NB4 (cell line): ENCODE measurements around the gene SHISA6.

Experiments
- DNase-seq: peaks from one replicate; pipeline ENCODE4 v3.0.0; 2010; ENCODE audit warnings: low read depth
- H3K4me3 ChIP-seq: one replicate; pipeline ENCODE4 v1.5.1; 2011; ENCODE audit warnings: mild to moderate bottlenecking, low read depth, low read length, moderate library complexity
- MYC ChIP-seq: IDR thresholded peaks from 2 replicates; pipeline ENCODE4 v1.6.1; 2011; ENCODE audit warnings: low read depth, low read length
- POLR2A ChIP-seq: IDR thresholded peaks from 2 replicates; pipeline ENCODE4 v1.6.1; 2011; ENCODE audit warnings: mild to moderate bottlenecking; ENCODE audit not compliant: insufficient read length; ENCODE audit errors: extremely low read depth
- TF ChIP-seq, protein P1 (sequence below): IDR thresholded peaks from 2 replicates; pipeline ENCODE4 v1.6.1; 2011; ENCODE audit warnings: low read depth, low read length
- TF ChIP-seq, protein P2 (sequence below): IDR thresholded peaks from one replicate; pipeline ENCODE4 v1.5.1; 2012; ENCODE audit warnings: low read depth, low read length

Gene SHISA6

DNA sequence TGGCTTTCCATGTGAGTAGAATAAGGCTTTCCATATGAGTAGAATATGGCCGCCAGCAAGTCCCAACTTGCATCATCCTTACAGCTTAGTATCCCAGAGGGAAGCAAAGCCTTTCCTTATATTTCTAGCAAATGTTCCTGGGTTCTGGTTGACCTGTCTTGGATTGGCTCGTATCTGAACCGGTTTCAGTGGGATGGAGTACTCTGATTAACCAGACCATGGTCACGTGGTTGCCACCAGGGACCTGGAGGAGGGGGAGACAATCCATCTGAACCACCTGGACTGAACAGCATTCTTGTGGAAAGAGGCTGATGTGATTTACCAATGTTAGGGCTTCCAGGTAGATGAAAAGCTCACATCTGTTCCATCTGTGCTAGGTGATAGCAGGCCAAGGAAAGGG, 89.0 kb downstream of the SHISA6 start:
- no peak overlapping the region for H3K4me3 ChIP-seq
- TF ChIP-seq, protein P1, sequence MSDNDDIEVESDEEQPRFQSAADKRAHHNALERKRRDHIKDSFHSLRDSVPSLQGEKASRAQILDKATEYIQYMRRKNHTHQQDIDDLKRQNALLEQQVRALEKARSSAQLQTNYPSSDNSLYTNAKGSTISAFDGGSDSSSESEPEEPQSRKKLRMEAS, result no peak
- TF ChIP-seq MYC, result no peak
- no peak for TF ChIP-seq POLR2A
- TF ChIP-seq, protein P2, sequence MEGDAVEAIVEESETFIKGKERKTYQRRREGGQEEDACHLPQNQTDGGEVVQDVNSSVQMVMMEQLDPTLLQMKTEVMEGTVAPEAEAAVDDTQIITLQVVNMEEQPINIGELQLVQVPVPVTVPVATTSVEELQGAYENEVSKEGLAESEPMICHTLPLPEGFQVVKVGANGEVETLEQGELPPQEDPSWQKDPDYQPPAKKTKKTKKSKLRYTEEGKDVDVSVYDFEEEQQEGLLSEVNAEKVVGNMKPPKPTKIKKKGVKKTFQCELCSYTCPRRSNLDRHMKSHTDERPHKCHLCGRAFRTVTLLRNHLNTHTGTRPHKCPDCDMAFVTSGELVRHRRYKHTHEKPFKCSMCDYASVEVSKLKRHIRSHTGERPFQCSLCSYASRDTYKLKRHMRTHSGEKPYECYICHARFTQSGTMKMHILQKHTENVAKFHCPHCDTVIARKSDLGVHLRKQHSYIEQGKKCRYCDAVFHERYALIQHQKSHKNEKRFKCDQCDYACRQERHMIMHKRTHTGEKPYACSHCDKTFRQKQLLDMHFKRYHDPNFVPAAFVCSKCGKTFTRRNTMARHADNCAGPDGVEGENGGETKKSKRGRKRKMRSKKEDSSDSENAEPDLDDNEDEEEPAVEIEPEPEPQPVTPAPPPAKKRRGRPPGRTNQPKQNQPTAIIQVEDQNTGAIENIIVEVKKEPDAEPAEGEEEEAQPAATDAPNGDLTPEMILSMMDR, result no peak
- DNase-seq, result no peak

DNA sequence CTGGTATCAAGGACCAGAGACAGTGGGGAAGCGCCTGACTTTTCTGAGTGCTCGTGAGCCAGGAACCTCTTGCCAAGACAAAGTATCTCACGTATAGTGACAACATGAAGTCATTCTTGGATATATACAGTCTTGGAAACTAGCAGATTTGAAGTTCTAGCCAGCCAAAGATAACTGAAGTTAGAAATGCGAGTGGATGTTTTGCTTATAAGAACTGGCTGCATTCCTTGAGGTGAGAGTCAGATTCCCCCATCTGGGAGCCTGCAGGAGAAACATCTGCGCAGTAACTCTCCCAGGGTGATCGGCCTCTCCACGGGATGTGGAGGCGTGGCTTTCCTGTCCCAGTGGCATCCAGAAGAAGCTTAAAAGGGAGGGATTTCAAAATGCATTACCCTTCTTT, 89.8 kb downstream of the SHISA6 start:
- no peak overlapping the region for H3K4me3 ChIP-seq
- DNase-seq, result no peak
- TF ChIP-seq, protein P2, result no peak

DNA sequence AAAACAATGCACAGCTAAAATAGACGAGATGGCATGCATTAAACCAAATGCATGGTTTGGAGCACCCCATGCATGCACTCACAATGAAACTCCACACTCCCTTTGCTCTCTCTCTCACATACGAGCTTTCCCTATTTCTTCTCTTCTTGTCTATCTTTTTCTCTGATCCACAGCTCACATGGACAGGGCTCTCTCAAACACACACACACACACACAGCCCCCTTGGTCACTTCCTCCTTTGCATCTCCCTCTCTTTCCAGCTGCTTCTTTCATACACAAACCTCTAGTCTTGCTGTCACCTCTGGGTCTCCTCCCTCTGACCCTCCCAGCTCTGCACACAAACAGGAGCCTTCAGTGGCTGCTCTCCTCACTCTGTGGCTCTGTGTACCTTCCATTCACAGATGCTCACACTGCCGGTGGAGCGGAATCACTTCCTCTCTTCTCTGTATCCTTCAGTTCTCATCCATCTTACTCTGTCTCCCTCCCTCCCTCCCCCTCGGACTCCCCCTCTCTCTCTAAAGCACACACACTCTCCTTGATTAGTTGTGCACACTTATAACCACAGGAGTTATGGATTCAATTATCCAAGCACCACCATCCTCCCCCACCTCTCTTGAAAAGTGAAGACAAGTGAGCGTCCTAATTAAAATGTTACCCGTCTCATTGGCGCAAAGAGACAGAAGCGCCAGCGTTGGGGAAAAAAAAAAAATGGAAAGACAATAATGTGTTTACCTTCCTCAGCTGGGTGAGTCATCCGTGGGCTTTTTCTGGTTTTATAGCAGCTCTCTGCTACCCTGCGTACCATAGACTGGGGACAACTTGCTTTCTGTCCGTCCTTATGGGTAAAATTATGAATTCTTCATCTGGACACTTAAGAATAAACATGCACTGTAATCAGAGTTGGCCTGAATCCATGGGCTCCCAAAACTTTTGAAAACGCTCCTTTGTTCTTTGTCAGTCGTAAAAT, 90.8 kb downstream of the SHISA6 start:
- no peak for DNase-seq

DNA sequence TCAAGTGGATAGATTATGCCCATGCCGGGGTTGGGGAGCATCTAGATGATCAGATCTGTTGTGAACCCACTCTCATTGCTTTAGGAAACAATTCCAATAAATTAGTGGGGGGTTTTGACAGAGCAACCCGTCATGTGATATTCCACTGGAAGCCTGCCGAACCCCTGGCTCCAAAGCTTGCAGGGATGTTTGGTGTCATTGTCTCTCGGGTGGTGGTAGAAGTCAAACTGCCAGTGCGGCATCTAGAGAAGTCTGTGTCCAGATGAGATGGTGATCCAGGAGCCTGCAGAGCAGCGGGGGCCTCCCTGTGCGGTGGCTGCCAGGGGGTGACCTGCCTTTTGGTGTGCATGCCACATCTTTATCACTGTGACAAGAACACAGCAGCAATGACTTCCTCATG, 91.7 kb downstream of the SHISA6 start:
- H3K4me3 ChIP-seq, result no peak overlapping the region
- no peak for DNase-seq
- TF ChIP-seq MYC (no peak), POLR2A (no peak)
- TF ChIP-seq, protein P1, result no peak
- TF ChIP-seq, protein P2, result no peak

More for the DNA sequence above, 90.8 kb downstream of the SHISA6 start:
- no peak for TF ChIP-seq MYC
- TF ChIP-seq, protein P2, result no peak
- TF ChIP-seq POLR2A, result no peak
- TF ChIP-seq, protein P1, result no peak
- H3K4me3 ChIP-seq, result no peak overlapping the region

DNA sequence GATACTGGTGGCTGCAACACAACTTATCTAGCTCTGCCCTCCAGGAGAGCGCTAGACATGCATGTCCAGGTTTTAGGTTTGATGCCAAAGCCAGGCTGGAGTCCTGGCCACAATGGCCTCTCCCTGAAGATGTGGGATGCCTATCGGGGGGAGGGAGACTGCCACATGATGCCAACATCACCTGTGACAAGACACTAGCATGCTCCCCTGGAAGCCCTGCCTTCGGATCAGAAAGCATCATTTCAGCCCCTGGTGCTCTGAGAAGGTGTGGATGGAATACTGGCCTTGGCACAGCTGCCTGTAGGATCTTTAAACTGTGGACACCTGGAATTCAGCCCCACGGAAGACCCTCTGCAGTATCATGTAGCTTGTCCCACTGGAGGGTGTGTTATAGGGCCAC, 93.5 kb downstream of the SHISA6 start:
- DNase-seq, result no peak
- no peak for TF ChIP-seq POLR2A
- TF ChIP-seq, protein P2, result no peak
- TF ChIP-seq, protein P1, result no peak
- no peak for TF ChIP-seq MYC

More for the DNA sequence above, 93.5 kb downstream of the SHISA6 start:
- no peak overlapping the region for H3K4me3 ChIP-seq
